Lower leg skin (tissue), 4 donors: Measurements from ENCODE around the gene SP110. TPM values are rescaled to one million over a fixed set of nuclear protein-coding genes. Genes with fewer than 3 reads are reported as not detected.
"Not testable (repeated sequence)": the region's sequence is repeated elsewhere in the genome, so short reads cannot be mapped to it uniquely, and the experiment has no call there.

Experiments
- DNase-seq, 2 donors: peaks; one replicate each; pipeline ENCODE4 v3.0.0-alpha.2; 2019; ENCODE audit warnings: low spot score in 2 of 2
- H3K4me3 ChIP-seq: fragments of 200-600 bp; sonication (generic); 2 replicates; pipeline ENCODE4 v1.5.1; 2017; ENCODE audit warnings: mild to moderate bottlenecking, low read depth; ENCODE audit not compliant: poor library complexity, severe bottlenecking
- CTCF ChIP-seq, 3 donors: fragments of 450-650 bp; IDR thresholded peaks; one replicate each; pipeline ENCODE4 v1.5.1; 2016; ENCODE audit warnings: antibody characterized with exemption in 3 of 3, mild to moderate bottlenecking in 3 of 3, moderate library complexity in 2 of 3
- POLR2A ChIP-seq, 2 donors: fragments of 450-650 bp; IDR thresholded peaks; one replicate each; pipeline ENCODE4 v1.6.1; 2016 to 2017; ENCODE audit warnings: antibody characterized with exemption in 2 of 2, mild to moderate bottlenecking in 1 of 2, moderate library complexity in 1 of 2
- WGBS, 2 donors: methylation state at CpG; one replicate each; pipeline ENCODE4 v1.1.5; 2018; 5-methylcytosine and 5-hydroxymethylcytosine counted together
- intact Hi-C: fragments of 100-400 bp; cut with DNase I; formaldehyde crosslinking; loops from one replicate; pipeline ENCODE4 v1.15.0; 2023; ENCODE audit warnings: low total_unique reads
- total RNA-seq, 4 donors: library from RNA; depleted of rRNA; stranded (reverse); fragments of >200 nt; gene quantifications; one replicate each; pipeline ENCODE4 v1.1.0, GENCODE V29; 2016

SP110 gene
- 10 to 100 TPM; 12.9 to 23.8 (median 19.1) TPM for total RNA-seq

- TF ChIP-seq POLR2A (IDR thresholded peaks at IDR 0.05) (no peak), CTCF (IDR thresholded peaks at IDR 0.05) (no peak)
- H3K4me3 ChIP-seq: peak within 1 kb of the TSS; percentile 55
- peak; percentile 89 to 96 for DNase-seq
- intact Hi-C loops: no loop called here
- 0 to 1% methylated on average over 19 of the region's 19 CpGs for WGBS, 2 donors
Measured at GRCh38 chr2:230219419-230220331, at the start of gene SP110. TSS of gene SP110 (minus strand) at chr2:230219984. CDS start at chr2:230216927, 3,057 bp downstream.

GRCh38 chr2:230268606-230269243, 48.9 kb upstream of the SP110 start:
- TF ChIP-seq POLR2A (IDR thresholded peaks at IDR 0.05): no peak
- no peak for TF ChIP-seq CTCF (IDR thresholded peaks at IDR 0.05)
- WGBS, 2 donors: 59 to 63% methylated on average over 3 of the region's 3 CpGs
- intact Hi-C loops: no loop called here
- H3K4me3 ChIP-seq: no peak overlapping the region
- no peak for DNase-seq

- WGBS, 2 donors: 80 to 81% methylated on average over 3 of the region's 3 CpGs
- intact Hi-C loops: no loop called here
- TF ChIP-seq POLR2A (IDR thresholded peaks at IDR 0.05): no peak
- no peak for TF ChIP-seq CTCF (IDR thresholded peaks at IDR 0.05)
- DNase-seq: no peak
- H3K4me3 ChIP-seq: no peak overlapping the region
Measured at GRCh38 chr2:230267556-230267955, 47.8 kb upstream of the SP110 start.

- intact Hi-C loops: no loop called here
- 85 to 90% methylated on average over 1 of the region's 1 CpG for WGBS, 2 donors
- DNase-seq: no peak
- TF ChIP-seq POLR2A (IDR thresholded peaks at IDR 0.05): no peak
- no peak for TF ChIP-seq CTCF (IDR thresholded peaks at IDR 0.05)
- H3K4me3 ChIP-seq: no peak overlapping the region
Measured at GRCh38 chr2:230267059-230267458, 47.3 kb upstream of the SP110 start.

GRCh38 chr2:230266638-230267037, 46.9 kb upstream of the SP110 start:
- intact Hi-C loops: no loop called here
- WGBS, 2 donors: 81 to 85% methylated on average over 4 of the region's 4 CpGs
- DNase-seq: no peak
- H3K4me3 ChIP-seq: no peak overlapping the region
- TF ChIP-seq CTCF (IDR thresholded peaks at IDR 0.05): no peak

- WGBS, 2 donors: 45 to 50% methylated on average over 4 of the region's 4 CpGs
- DNase-seq, H3K4me3 ChIP-seq, intact Hi-C loops: not testable (repeated sequence)
Measured at GRCh38 chr2:230264945-230265344, 45.2 kb upstream of the SP110 start.
